Measurements from ENCODE around the gene LYZL1. TPM values are rescaled to one million over a fixed set of nuclear protein-coding genes. Genes with fewer than 3 reads are reported as not detected.

Gene LYZL1
- total and polyA plus RNA-seq, 2 donors (not counting 1 experiment from before 2014, with no cell fraction given), result not detected

DNA sequence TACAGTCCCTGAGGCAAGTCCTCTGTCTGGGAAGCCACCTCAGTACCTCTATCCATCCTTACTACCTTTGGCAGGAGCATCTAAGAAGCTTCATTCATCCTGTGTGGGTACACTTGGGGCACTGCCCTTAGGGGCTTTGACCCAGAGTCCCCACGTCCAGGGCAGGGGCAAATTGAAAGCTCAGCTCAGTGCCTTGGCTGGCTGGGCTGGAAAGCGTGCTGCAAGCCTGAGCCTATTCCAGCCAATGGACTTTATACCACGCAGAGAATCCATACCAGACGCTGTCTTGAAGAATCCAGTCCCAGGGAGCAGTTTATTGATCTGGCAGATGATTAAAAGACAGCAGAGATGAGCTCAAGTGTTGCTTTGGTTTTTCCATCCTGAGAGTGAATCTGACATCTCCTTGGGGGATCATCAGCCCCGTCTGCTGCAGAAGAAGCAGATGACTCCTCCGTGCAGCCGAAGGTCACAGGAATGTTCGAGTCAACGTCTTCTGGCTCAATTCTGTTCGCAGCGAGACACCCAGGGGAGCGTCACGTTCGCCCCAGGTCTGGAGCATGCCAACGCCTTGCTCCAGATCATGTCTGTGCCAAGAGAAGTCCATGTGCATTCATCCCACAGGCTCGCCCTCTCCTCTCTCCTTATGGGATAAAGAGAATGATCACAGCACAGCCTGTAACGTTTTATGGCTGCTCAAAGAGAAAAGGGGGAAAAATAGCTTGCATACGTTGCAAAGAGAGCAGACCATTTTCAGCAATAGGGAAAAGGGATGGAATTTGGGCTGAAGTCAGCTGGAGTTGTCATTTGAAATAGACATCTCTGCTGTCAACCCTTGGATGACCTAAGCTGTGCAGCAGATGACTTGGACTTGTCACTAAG is 35.8 kb upstream of the LYZL1 start:
- Mint-ChIP-seq H3K27ac (no peak overlapping the region), H3K4me1 (peaks cover 1% of the 10 kb centered on the region), H3K9me3 (ENCODE audit: insufficient read depth) (no peaks in the 10 kb centered on the region), H3K4me3 (no peak overlapping the region), H3K27me3 (peaks cover 3% of the 10 kb centered on the region)
- no peak for TF ChIP-seq EZH2 (IDR thresholded peaks at IDR 0.05; ENCODE audit: borderline replicate concordance, insufficient read depth, low read depth, low read length, poor library complexity, severe bottlenecking)
- TF ChIP-seq, protein P1, sequence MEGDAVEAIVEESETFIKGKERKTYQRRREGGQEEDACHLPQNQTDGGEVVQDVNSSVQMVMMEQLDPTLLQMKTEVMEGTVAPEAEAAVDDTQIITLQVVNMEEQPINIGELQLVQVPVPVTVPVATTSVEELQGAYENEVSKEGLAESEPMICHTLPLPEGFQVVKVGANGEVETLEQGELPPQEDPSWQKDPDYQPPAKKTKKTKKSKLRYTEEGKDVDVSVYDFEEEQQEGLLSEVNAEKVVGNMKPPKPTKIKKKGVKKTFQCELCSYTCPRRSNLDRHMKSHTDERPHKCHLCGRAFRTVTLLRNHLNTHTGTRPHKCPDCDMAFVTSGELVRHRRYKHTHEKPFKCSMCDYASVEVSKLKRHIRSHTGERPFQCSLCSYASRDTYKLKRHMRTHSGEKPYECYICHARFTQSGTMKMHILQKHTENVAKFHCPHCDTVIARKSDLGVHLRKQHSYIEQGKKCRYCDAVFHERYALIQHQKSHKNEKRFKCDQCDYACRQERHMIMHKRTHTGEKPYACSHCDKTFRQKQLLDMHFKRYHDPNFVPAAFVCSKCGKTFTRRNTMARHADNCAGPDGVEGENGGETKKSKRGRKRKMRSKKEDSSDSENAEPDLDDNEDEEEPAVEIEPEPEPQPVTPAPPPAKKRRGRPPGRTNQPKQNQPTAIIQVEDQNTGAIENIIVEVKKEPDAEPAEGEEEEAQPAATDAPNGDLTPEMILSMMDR (IDR thresholded peaks at IDR 0.05), result no peak
- Histone ChIP-seq H3K27ac (ENCODE audit: low read length in 2 of 2) (no peak overlapping the region), H3K4me2 (replicated peaks; ENCODE audit: low read depth, low read length, poor library complexity, severe bottlenecking) (no peak overlapping the region), H3K79me2 (ENCODE audit: control insufficient read depth, insufficient read depth, low read length) (no peaks in the 10 kb centered on the region), H3K27me3 (replicated peaks in 1 of 4; ENCODE audit: control extremely low read depth in 1 of 4, control insufficient read depth in 3 of 4, insufficient read depth in 4 of 4, low read length in 3 of 4) (no peaks in the 10 kb centered on the region), H2AFZ (ENCODE audit: insufficient read depth, low read depth, low read length, poor library complexity, severe bottlenecking) (no peak overlapping the region), H3K9ac (ENCODE audit: low read length) (no peak overlapping the region), H4K20me1 (ENCODE audit: control insufficient read depth, insufficient read depth, low read length, poor library complexity, severe bottlenecking) (no peaks in the 10 kb centered on the region), H3K4me1 (ENCODE audit: control insufficient read depth in 2 of 2, insufficient read depth in 2 of 2, low read length in 2 of 2) (no peaks in the 10 kb centered on the region), H3K36me3 (replicated peaks in 1 of 2; ENCODE audit: control extremely low read depth in 1 of 2, control insufficient read depth in 1 of 2, extremely low read depth in 1 of 2, insufficient read depth in 2 of 2, low read length in 1 of 2) (no peaks in the 10 kb centered on the region), H3K4me3 (ENCODE audit: control extremely low read depth in 1 of 5, extremely low read depth in 1 of 5, insufficient read depth in 1 of 5, low read depth in 2 of 5, low read length in 4 of 5) (no peak overlapping the region), H3K9me3 (ENCODE audit: control extremely low read depth in 1 of 3, control insufficient read depth in 2 of 3, insufficient read depth in 1 of 3, low read length in 2 of 3) (peaks cover 0 to 10% (median 0%) of the 10 kb centered on the region in 3 donors)
- 88% methylated on average over 17 of the region's 18 CpGs for WGBS (ENCODE audit: insufficient coverage)
- POLR2A ChIA-PET, result no interaction called here
- intact Hi-C loops (cut with micrococcal nuclease), result no loop called here
- DNase-seq (no peak), ATAC-seq (ENCODE audit: low read depth) (no peak)
- CTCF ChIA-PET, result no interaction called here

DNA sequence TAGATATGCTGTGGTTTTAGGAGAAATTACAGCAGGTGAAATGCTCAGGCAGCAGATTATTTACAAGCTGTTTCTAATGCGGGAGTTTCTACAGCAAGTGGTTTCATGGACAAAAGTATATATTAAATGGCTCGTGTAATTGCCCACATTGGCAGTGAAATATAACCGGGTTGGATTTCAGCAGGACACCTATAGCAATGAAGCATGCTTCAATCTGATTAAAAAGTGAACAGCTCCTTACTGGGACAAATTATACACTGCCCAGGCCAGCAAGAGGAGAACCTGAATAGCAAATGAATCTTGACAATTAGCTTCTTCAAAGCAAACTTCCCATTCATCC is 35.2 kb upstream of the LYZL1 start:
- Histone ChIP-seq H3K27me3 (replicated peaks in 1 of 4; ENCODE audit: control extremely low read depth in 1 of 4, control insufficient read depth in 3 of 4, insufficient read depth in 4 of 4, low read length in 3 of 4) (no peaks in the 10 kb centered on the region), H3K79me2 (ENCODE audit: control insufficient read depth, insufficient read depth, low read length) (no peaks in the 10 kb centered on the region), H3K27ac (ENCODE audit: low read length in 2 of 2) (no peak overlapping the region), H3K4me2 (replicated peaks; ENCODE audit: low read depth, low read length, poor library complexity, severe bottlenecking) (no peak overlapping the region), H3K4me1 (ENCODE audit: control insufficient read depth in 2 of 2, insufficient read depth in 2 of 2, low read length in 2 of 2) (no peaks in the 10 kb centered on the region), H3K9me3 (ENCODE audit: control extremely low read depth in 1 of 3, control insufficient read depth in 2 of 3, insufficient read depth in 1 of 3, low read length in 2 of 3) (peaks cover 0 to 10% (median 0%) of the 10 kb centered on the region in 3 donors), H3K36me3 (replicated peaks in 1 of 2; ENCODE audit: control extremely low read depth in 1 of 2, control insufficient read depth in 1 of 2, extremely low read depth in 1 of 2, insufficient read depth in 2 of 2, low read length in 1 of 2) (no peaks in the 10 kb centered on the region), H2AFZ (ENCODE audit: insufficient read depth, low read depth, low read length, poor library complexity, severe bottlenecking) (no peak overlapping the region), H4K20me1 (ENCODE audit: control insufficient read depth, insufficient read depth, low read length, poor library complexity, severe bottlenecking) (no peaks in the 10 kb centered on the region), H3K4me3 (ENCODE audit: control extremely low read depth in 1 of 5, extremely low read depth in 1 of 5, insufficient read depth in 1 of 5, low read depth in 2 of 5, low read length in 4 of 5) (no peak overlapping the region), H3K9ac (ENCODE audit: low read length) (no peak overlapping the region)
- ChIA-PET POLR2A (no interaction called here), CTCF (no interaction called here)
- peaks cover 1% of the 10 kb centered on the region for H3K4me1 Mint-ChIP-seq
- no peak for ATAC-seq (ENCODE audit: low read depth)
- TF ChIP-seq EZH2 (IDR thresholded peaks at IDR 0.05; ENCODE audit: borderline replicate concordance, insufficient read depth, low read depth, low read length, poor library complexity, severe bottlenecking), result no peak
- TF ChIP-seq, protein P1 (IDR thresholded peaks at IDR 0.05), result no peak
- no peak overlapping the region for H3K27ac Mint-ChIP-seq
- no peak for DNase-seq
- intact Hi-C loops (cut with micrococcal nuclease), result no loop called here
- H3K4me3 Mint-ChIP-seq, result no peak overlapping the region
- no peaks in the 10 kb centered on the region for H3K9me3 Mint-ChIP-seq (ENCODE audit: insufficient read depth)
- 89% methylated on average over 3 of the region's 3 CpGs for WGBS (ENCODE audit: insufficient coverage)
- peaks cover 3% of the 10 kb centered on the region for H3K27me3 Mint-ChIP-seq

Data from B cell (primary cell).